ENCODE measurements around the gene CD36.

- TF ChIP-seq CTCF (IDR thresholded peaks at IDR 0.05), result no peak
- no peak for TF ChIP-seq POLR2A (IDR thresholded peaks at IDR 0.05)
These were observed 34.5 kb upstream of the CD36 start for GRCh38 chr7:80603940-80604339.

Measured in testis (tissue), 2 donors.